OCI-LY3 (cell line): ENCODE measurements around the gene PDE4D.

ENCODE experiments used
- H2AFZ ChIP-seq: fragments of 200-600, 300-600 bp; shearing (Covaris generic); 2 replicates; pipeline ENCODE4 v1.6.0; 2014; ENCODE audit warnings: antibody characterized with exemption, low read depth, low read length
- H3K27ac ChIP-seq: fragments of 200-600, 300-600 bp; sonication (generic); 2 replicates; pipeline ENCODE4 v1.5.1; 2014; ENCODE audit warnings: mild to moderate bottlenecking, low read length, moderate library complexity, mixed read lengths
- H3K27me3 ChIP-seq: fragments of 200-600, 300-600 bp; sonication (generic); 2 replicates; pipeline ENCODE4 v1.6.1; 2014; ENCODE audit warnings: low read depth, low read length, mixed read lengths
- H3K36me3 ChIP-seq: fragments of 200-600, 300-600 bp; sonication (generic); replicated peaks from 2 replicates; pipeline ENCODE3; 2014; ENCODE audit warnings: low read depth, low read length, mixed read lengths
- H3K4me1 ChIP-seq: fragments of 300-600, 200-600 bp; sonication (generic); 2 replicates; pipeline ENCODE4 v1.6.1; 2014; ENCODE audit warnings: low read length, mixed read lengths
- H3K4me2 ChIP-seq: fragments of 200-600, 300-600 bp; sonication (generic); 2 replicates; pipeline ENCODE4 v1.6.1; 2014; ENCODE audit warnings: low read length, mixed read lengths
- H3K4me3 ChIP-seq: fragments of 300-600, 200-600 bp; sonication (generic); 2 replicates; pipeline ENCODE4 v1.5.1; 2014; ENCODE audit warnings: antibody characterized with exemption, mild to moderate bottlenecking, low read length, moderate library complexity
- H3K79me2 ChIP-seq: fragments of 300-600, 200-600 bp; shearing (Covaris generic); 2 replicates; pipeline ENCODE4 v1.6.1; 2014; ENCODE audit warnings: mild to moderate bottlenecking, low read length, mixed read lengths
- H3K9ac ChIP-seq: fragments of 300-600, 200-600 bp; shearing (Covaris generic); 2 replicates; pipeline ENCODE4 v1.6.0; 2014; ENCODE audit warnings: mild to moderate bottlenecking, low read length, moderate library complexity
- H3K9me3 ChIP-seq: fragments of 200-600, 300-600 bp; shearing (Covaris generic); 2 replicates; pipeline ENCODE4 v1.6.1; 2014; ENCODE audit warnings: low read length, mixed read lengths; ENCODE audit not compliant: insufficient read depth
- H4K20me1 ChIP-seq: fragments of 200-600, 300-600 bp; sonication (generic); 2 replicates; pipeline ENCODE4 v1.6.1; 2016; ENCODE audit warnings: low read length, mixed read lengths; ENCODE audit not compliant: insufficient read depth
- CTCF ChIP-seq: fragments of 200-600, 300-600 bp; sonication (generic); IDR thresholded peaks from 2 replicates; pipeline ENCODE4 v1.5.1; 2014; ENCODE audit warnings: antibody characterized with exemption, low read length, low read depth
- EZH2phosphoT487 ChIP-seq: fragments of 200-600 bp; shearing (Covaris generic); IDR thresholded peaks from 2 replicates; pipeline ENCODE4 v1.6.1; 2018; ENCODE audit warnings: antibody characterized with exemption, mixed run types, low read depth

Gene PDE4D

GRCh38 chr5:59260973-59261372, 632.6 kb downstream of the PDE4D start:
- TF ChIP-seq EZH2phosphoT487, result no peak
- no peak for TF ChIP-seq CTCF
- Histone ChIP-seq H3K4me1 (no peaks in the 10 kb centered on the region), H3K27ac (no peak overlapping the region), H3K36me3 (no peaks in the 10 kb centered on the region), H3K27me3 (no peaks in the 10 kb centered on the region), H2AFZ (no peak overlapping the region), H3K4me3 (no peak overlapping the region), H3K4me2 (no peak overlapping the region), H4K20me1 (no peaks in the 10 kb centered on the region), H3K9me3 (no peaks in the 10 kb centered on the region), H3K9ac (no peak overlapping the region), H3K79me2 (no peaks in the 10 kb centered on the region)

- Histone ChIP-seq H3K4me1 (no peaks in the 10 kb centered on the region), H3K27me3 (no peaks in the 10 kb centered on the region), H3K4me2 (no peak overlapping the region), H3K36me3 (no peaks in the 10 kb centered on the region), H3K9me3 (no peaks in the 10 kb centered on the region), H3K79me2 (no peaks in the 10 kb centered on the region), H3K4me3 (no peak overlapping the region), H2AFZ (no peak overlapping the region), H4K20me1 (no peaks in the 10 kb centered on the region), H3K27ac (no peak overlapping the region), H3K9ac (no peak overlapping the region)
- TF ChIP-seq EZH2phosphoT487 (no peak), CTCF (no peak)
Measured at GRCh38 chr5:59260200-59260599, 633.3 kb downstream of the PDE4D start.

GRCh38 chr5:59259237-59259636, 634.3 kb downstream of the PDE4D start:
- TF ChIP-seq CTCF, result no peak
- no peak for TF ChIP-seq EZH2phosphoT487
- Histone ChIP-seq H3K4me2 (no peak overlapping the region), H3K27ac (no peak overlapping the region), H3K27me3 (no peaks in the 10 kb centered on the region), H3K36me3 (no peaks in the 10 kb centered on the region), H2AFZ (no peak overlapping the region), H3K4me1 (no peaks in the 10 kb centered on the region), H3K9me3 (no peaks in the 10 kb centered on the region), H4K20me1 (no peaks in the 10 kb centered on the region), H3K4me3 (no peak overlapping the region), H3K79me2 (no peaks in the 10 kb centered on the region), H3K9ac (no peak overlapping the region)

GRCh38 chr5:59257488-59258400, 635.8 kb downstream of the PDE4D start:
- H2AFZ ChIP-seq, result no peak overlapping the region
- no peak overlapping the region for H3K4me3 ChIP-seq
- H3K4me1 ChIP-seq, result no peaks in the 10 kb centered on the region
- no peaks in the 10 kb centered on the region for H3K9me3 ChIP-seq
- H3K27me3 ChIP-seq, result no peaks in the 10 kb centered on the region
- no peak overlapping the region for H3K27ac ChIP-seq
- H3K36me3 ChIP-seq, result no peaks in the 10 kb centered on the region
- H3K79me2 ChIP-seq, result no peaks in the 10 kb centered on the region
- H3K4me2 ChIP-seq, result no peak overlapping the region
- no peaks in the 10 kb centered on the region for H4K20me1 ChIP-seq
- TF ChIP-seq EZH2phosphoT487 (no peak), CTCF (no peak)
- no peak overlapping the region for H3K9ac ChIP-seq
